ENCODE measurements around the gene ZNF654. TPM values are rescaled to one million over a fixed set of nuclear protein-coding genes. Genes with fewer than 3 reads are reported as not detected.

Gene ZNF654
- total RNA-seq, 1 experiment from 2014 or later: 12.9 TPM

- no peak for DNase-seq
- Mint-ChIP-seq H3K9me3 (ENCODE audit: low read depth, unreplicated experiment) (peaks cover 2% of the 10 kb centered on the region), H3K4me3 (ENCODE audit: low read depth, unreplicated experiment) (no peak overlapping the region), H3K27ac (ENCODE audit: unreplicated experiment) (no peak overlapping the region), H3K36me3 (ENCODE audit: insufficient read depth, unreplicated experiment) (peaks cover 11% of the 10 kb centered on the region), H3K27me3 (ENCODE audit: unreplicated experiment) (no peaks in the 10 kb centered on the region), H3K4me1 (ENCODE audit: low read depth, unreplicated experiment) (no peaks in the 10 kb centered on the region)
- intact Hi-C loops (cut with micrococcal nuclease; ENCODE audit: unreplicated experiment): no loop called here
- no TSS peak for BruUV-seq (replicated peaks)
- no peak for TF ChIP-seq CTCF (IDR thresholded peaks at IDR 0.05; ENCODE audit: unreplicated experiment)
- CTCF ChIA-PET: no interaction called here
Observed at GRCh38 chr3:88090681-88091080, 31.6 kb downstream of the ZNF654 start.

- no TSS peak for BruUV-seq (replicated peaks)
Observed at GRCh38 chr3:88092270-88092669, 33.2 kb downstream of the ZNF654 start.

GRCh38 chr3:88093266-88093665 lies 34.2 kb downstream of the ZNF654 start:
- TF ChIP-seq CTCF (IDR thresholded peaks at IDR 0.05; ENCODE audit: unreplicated experiment): no peak
- Mint-ChIP-seq H3K27ac (ENCODE audit: unreplicated experiment) (no peak overlapping the region), H3K4me3 (ENCODE audit: low read depth, unreplicated experiment) (no peak overlapping the region), H3K27me3 (ENCODE audit: unreplicated experiment) (no peaks in the 10 kb centered on the region), H3K4me1 (ENCODE audit: low read depth, unreplicated experiment) (no peaks in the 10 kb centered on the region), H3K9me3 (ENCODE audit: low read depth, unreplicated experiment) (peaks cover 4% of the 10 kb centered on the region), H3K36me3 (ENCODE audit: insufficient read depth, unreplicated experiment) (peaks cover 18% of the 10 kb centered on the region)
- CTCF ChIA-PET: no interaction called here
- BruUV-seq (replicated peaks): no TSS peak
- intact Hi-C loops (cut with micrococcal nuclease; ENCODE audit: unreplicated experiment): no loop called here
- DNase-seq: no peak

More at GRCh38 chr3:88092270-88092669, 33.2 kb downstream of the ZNF654 start:
- no peak for DNase-seq
- TF ChIP-seq CTCF (IDR thresholded peaks at IDR 0.05; ENCODE audit: unreplicated experiment): no peak
- Mint-ChIP-seq H3K4me3 (ENCODE audit: low read depth, unreplicated experiment) (no peak overlapping the region), H3K9me3 (ENCODE audit: low read depth, unreplicated experiment) (peaks cover 4% of the 10 kb centered on the region), H3K4me1 (ENCODE audit: low read depth, unreplicated experiment) (no peaks in the 10 kb centered on the region), H3K36me3 (ENCODE audit: insufficient read depth, unreplicated experiment) (peaks cover 14% of the 10 kb centered on the region), H3K27me3 (ENCODE audit: unreplicated experiment) (no peaks in the 10 kb centered on the region), H3K27ac (ENCODE audit: unreplicated experiment) (no peak overlapping the region)
- intact Hi-C loops (cut with micrococcal nuclease; ENCODE audit: unreplicated experiment): no loop called here
- CTCF ChIA-PET: interaction anchor here (0.5 kb wide), 1 partner anchor 84 kb away, joined by 3 read pairs; no protein-coding TSS in a partner anchor

GRCh38 chr3:88101142-88101541 lies 42.1 kb downstream of the ZNF654 start:
- CTCF ChIA-PET: no interaction called here
- TF ChIP-seq CTCF (IDR thresholded peaks at IDR 0.05; ENCODE audit: unreplicated experiment): no peak
- Mint-ChIP-seq H3K9me3 (ENCODE audit: low read depth, unreplicated experiment) (peaks cover 2% of the 10 kb centered on the region), H3K4me3 (ENCODE audit: low read depth, unreplicated experiment) (no peak overlapping the region), H3K27me3 (ENCODE audit: unreplicated experiment) (no peaks in the 10 kb centered on the region), H3K36me3 (ENCODE audit: insufficient read depth, unreplicated experiment) (peaks cover 9% of the 10 kb centered on the region), H3K27ac (ENCODE audit: unreplicated experiment) (no peak overlapping the region), H3K4me1 (ENCODE audit: low read depth, unreplicated experiment) (no peaks in the 10 kb centered on the region)
- no peak for DNase-seq
- BruUV-seq (replicated peaks): no TSS peak
- intact Hi-C loops (cut with micrococcal nuclease; ENCODE audit: unreplicated experiment): no loop called here

Measured in Calu3 (cell line).